Progenitor cell of endocrine pancreas (in vitro differentiated cells): ENCODE results near the gene PTGDS. TPM values are rescaled to one million over a fixed set of nuclear protein-coding genes. Genes with fewer than 3 reads are reported as not detected.

Source experiments
- DNase-seq: peaks from one replicate; pipeline ENCODE4 v3.0.0; 2021; ENCODE audit warnings: low spot score; ENCODE audit not compliant: unreplicated experiment
- H3K27ac Mint-ChIP-seq: 2 replicates; pipeline ENCODE4 v1.8.0; 2021; ENCODE audit warnings: mild to moderate bottlenecking, moderate library complexity, mixed read lengths
- H3K27me3 Mint-ChIP-seq: 2 replicates; pipeline ENCODE4 v1.8.0; 2021; ENCODE audit warnings: mixed read lengths
- H3K36me3 Mint-ChIP-seq: 2 replicates; pipeline ENCODE4 v1.8.0; 2022; ENCODE audit warnings: mixed read lengths; ENCODE audit not compliant: insufficient read depth
- H3K4me1 Mint-ChIP-seq: 2 replicates; pipeline ENCODE4 v1.8.0; 2021; ENCODE audit warnings: low read depth, mixed read lengths
- H3K4me3 Mint-ChIP-seq: 2 replicates; pipeline ENCODE4 v1.8.0; 2021; ENCODE audit warnings: low read depth, mild to moderate bottlenecking, moderate library complexity, mixed read lengths
- H3K9me3 Mint-ChIP-seq: 2 replicates; pipeline ENCODE4 v1.8.0; 2021; ENCODE audit warnings: low read depth, mixed read lengths
- total RNA-seq: library from RNA; stranded (reverse); gene quantifications from 2 replicates; pipeline ENCODE4 v1.2.1, GENCODE V29; 2021
- TF ChIP-seq, protein P1 (sequence below): fragments of 200-600 bp; sonication (generic); IDR thresholded peaks from one replicate; pipeline ENCODE4 v1.5.0; 2021; ENCODE audit warnings: antibody characterized with exemption, mild to moderate bottlenecking; ENCODE audit not compliant: unreplicated experiment

The PTGDS gene
- total RNA-seq, 1 donor from 2014 or later = not detected

DNA sequence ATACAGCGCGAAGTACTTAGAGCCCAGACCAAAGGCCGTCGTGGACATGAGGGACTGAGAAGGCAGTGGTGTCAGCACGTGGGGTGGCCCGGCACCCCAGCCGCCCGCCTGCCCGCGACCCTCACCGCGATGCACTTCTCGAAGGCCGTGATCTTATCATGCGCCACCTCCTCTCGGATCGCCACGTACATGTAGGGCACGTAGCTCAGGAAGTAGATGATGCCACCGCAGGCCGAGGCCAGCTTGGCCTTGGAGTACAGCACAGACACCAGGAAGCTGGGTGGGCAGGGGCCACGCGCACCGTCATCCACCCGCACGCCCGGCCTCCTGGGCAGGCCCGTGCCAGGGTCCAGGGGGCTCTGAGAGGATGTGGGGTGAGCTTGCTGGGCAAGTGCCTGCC lies 39.8 kb downstream of the PTGDS start:
- no peaks in the 10 kb centered on the region for H3K4me1 Mint-ChIP-seq
- H3K27ac Mint-ChIP-seq = no peak overlapping the region
- H3K9me3 Mint-ChIP-seq = no peaks in the 10 kb centered on the region
- no peaks in the 10 kb centered on the region for H3K27me3 Mint-ChIP-seq
- TF ChIP-seq, protein P1, sequence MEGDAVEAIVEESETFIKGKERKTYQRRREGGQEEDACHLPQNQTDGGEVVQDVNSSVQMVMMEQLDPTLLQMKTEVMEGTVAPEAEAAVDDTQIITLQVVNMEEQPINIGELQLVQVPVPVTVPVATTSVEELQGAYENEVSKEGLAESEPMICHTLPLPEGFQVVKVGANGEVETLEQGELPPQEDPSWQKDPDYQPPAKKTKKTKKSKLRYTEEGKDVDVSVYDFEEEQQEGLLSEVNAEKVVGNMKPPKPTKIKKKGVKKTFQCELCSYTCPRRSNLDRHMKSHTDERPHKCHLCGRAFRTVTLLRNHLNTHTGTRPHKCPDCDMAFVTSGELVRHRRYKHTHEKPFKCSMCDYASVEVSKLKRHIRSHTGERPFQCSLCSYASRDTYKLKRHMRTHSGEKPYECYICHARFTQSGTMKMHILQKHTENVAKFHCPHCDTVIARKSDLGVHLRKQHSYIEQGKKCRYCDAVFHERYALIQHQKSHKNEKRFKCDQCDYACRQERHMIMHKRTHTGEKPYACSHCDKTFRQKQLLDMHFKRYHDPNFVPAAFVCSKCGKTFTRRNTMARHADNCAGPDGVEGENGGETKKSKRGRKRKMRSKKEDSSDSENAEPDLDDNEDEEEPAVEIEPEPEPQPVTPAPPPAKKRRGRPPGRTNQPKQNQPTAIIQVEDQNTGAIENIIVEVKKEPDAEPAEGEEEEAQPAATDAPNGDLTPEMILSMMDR = no peak
- H3K36me3 Mint-ChIP-seq = peaks cover 1% of the 10 kb centered on the region
- no peak overlapping the region for H3K4me3 Mint-ChIP-seq
- no peak for DNase-seq

DNA sequence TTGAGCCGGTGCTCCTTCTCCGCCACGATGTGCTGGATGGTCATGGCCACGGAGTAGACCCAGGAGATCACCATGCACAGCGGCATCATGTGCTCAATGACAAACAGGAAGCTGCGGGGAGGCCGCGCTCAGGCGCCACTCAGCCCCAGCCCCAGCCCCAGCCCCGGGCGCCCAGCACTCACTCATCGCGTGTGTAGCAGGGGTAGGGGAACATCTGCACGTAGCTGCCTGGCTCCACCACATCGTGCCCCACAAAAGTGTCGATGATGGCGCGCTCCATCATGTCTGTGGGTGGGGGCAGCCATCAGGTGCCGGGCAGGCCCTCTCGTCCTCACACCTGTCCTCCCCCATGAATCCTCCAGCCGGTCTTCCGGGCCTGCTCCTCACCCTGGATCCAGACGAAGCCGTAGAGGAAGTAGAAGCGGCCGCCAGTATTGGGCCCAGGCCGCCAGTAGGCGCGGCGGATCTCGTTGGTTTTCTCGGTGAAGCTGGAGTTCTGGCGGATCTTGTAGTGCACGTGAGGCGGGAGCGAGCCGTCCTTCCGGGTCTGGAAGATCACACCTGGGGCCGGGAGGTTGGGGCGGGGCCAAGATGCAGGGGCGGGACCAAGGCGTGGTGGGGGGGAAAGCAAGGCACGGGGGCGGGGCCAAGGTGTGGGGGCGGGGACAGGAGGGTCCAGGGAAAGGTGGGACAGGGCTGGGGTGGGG lies 40.6 kb downstream of the PTGDS start:
- no peaks in the 10 kb centered on the region for H3K9me3 Mint-ChIP-seq
- no peaks in the 10 kb centered on the region for H3K4me1 Mint-ChIP-seq
- H3K36me3 Mint-ChIP-seq = peaks cover 1% of the 10 kb centered on the region
- DNase-seq = no peak
- H3K27ac Mint-ChIP-seq = no peak overlapping the region
- H3K4me3 Mint-ChIP-seq = no peak overlapping the region
- no peaks in the 10 kb centered on the region for H3K27me3 Mint-ChIP-seq
- TF ChIP-seq, protein P1 = no peak

DNA sequence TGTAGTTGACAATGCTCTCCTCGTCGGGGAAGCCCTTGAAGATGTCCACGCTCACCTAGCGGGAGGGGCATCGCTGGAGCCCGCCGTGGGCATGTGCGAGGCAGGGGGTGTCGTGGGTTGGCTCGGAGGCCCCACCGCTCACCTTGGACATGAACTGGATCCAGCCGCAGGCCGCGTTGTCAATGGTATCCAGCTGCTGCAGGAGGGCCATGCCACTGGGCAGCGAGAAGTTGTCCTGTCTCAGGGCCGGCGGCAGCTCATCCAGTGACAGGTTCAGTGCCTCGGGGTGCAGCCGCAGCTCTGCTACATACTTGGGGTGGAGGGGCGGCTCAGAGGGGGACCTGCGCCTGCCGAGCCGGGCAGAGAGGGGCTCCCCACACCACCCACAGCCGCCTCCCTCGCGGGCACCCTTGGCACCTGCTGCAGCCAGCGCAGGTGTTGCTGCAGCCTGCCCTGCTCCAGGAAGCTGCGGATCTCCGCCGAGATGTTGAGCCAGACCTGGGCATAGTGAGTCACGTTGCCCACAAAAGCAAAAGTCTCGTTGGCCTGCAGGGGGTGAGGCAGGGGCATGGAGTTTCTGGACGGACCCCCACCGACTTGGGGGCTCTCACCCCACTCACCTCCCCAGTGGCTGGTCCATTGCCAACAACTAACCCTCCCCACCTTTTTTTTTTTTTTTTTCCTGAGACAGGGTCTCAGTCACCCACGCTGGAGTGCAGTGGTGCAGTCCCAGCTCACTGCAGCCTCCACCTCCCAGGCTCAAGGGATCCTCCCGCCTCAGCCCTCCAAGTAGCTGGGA lies 41.7 kb downstream of the PTGDS start:
- Mint-ChIP-seq H3K27me3 (no peaks in the 10 kb centered on the region), H3K4me1 (no peaks in the 10 kb centered on the region), H3K36me3 (peaks cover 1% of the 10 kb centered on the region), H3K4me3 (no peak overlapping the region), H3K27ac (no peak overlapping the region), H3K9me3 (no peaks in the 10 kb centered on the region)
- DNase-seq = no peak
- TF ChIP-seq, protein P1 = no peak

DNA sequence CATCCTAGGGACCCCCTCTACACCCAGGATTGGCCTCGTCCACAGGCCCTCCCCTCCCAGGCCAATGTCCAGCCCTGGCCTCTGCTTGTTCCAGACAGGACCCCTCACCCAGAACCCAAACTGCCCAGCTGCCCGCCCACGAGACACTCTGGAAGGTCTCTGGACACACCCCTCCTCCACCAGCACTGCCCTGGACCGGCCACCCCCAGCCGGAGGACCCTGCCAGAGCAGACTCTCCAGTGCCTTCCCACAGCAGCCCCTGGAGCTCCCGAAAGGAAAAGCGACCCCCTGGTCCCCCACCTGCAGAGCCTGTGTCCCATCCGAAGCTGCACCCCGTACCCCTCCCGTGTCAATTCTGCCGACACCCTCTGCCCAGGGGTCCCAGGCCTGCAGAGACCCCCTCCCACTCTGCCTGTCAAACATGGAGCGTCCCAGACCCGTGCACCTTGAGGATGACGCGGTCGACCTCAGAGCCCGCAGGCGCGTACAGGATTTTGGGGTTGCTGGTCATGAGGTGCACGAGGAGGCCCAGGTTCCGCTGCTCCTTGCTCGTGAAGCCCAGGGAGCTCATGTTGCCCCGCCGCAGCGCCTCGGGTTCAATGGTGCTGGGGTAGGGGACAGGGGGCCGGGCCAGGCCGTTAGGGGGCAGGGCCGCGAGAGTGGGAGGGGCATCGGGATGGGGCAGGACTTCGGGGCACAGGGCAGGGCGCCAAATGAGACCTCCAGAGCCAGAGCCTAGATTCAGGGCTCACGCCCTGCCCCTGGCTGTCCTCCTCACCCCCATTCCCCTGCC lies 42.8 kb downstream of the PTGDS start:
- no peak overlapping the region for H3K4me3 Mint-ChIP-seq
- H3K27ac Mint-ChIP-seq = no peak overlapping the region
- no peak for DNase-seq

More for the DNA sequence above, 42.8 kb downstream of the PTGDS start:
- H3K4me1 Mint-ChIP-seq = no peaks in the 10 kb centered on the region
- TF ChIP-seq, protein P1 = no peak
- peaks cover 1% of the 10 kb centered on the region for H3K36me3 Mint-ChIP-seq
- H3K9me3 Mint-ChIP-seq = no peaks in the 10 kb centered on the region
- H3K27me3 Mint-ChIP-seq = no peaks in the 10 kb centered on the region
